CD8-positive, alpha-beta memory T cell (primary cell): ENCODE data around the gene ATP11A. TPM values are rescaled to one million over a fixed set of nuclear protein-coding genes. Genes with fewer than 3 reads are reported as not detected.

Experiments used
- CTCF ChIA-PET: fragments of 350-600 bp; sonication (Branson Sonifier 250); formaldehyde crosslinking; loops from one replicate; lab custom pipeline; 2021; ENCODE audit warnings: antibody characterized with exemption; lab: Charles Lee
- POLR2A ChIA-PET: fragments of 350-600 bp; sonication (Branson Sonifier 250); formaldehyde crosslinking; loops from one replicate; lab custom pipeline; 2021; ENCODE audit warnings: antibody characterized with exemption; lab: Charles Lee
- DNase-seq, 5 donors: peaks; one replicate each; pipeline versions ENCODE4 v3.0.0 to v3.0.0-alpha.2; 2020 to 2022; ENCODE audit warnings: mixed read lengths in 1 of 5
- H3K27ac ChIP-seq: one replicate; pipeline ENCODE4 v1.7.0; 2013; ENCODE audit warnings: low read depth, mild to moderate bottlenecking, low read length, moderate library complexity
- H3K27me3 ChIP-seq: 2 replicates; pipeline ENCODE4 v1.7.0; 2013; ENCODE audit warnings: low read length, mild to moderate bottlenecking; ENCODE audit not compliant: insufficient read depth, poor library complexity, severe bottlenecking
- H3K36me3 ChIP-seq: 2 replicates; pipeline ENCODE4 v1.7.0; 2013; ENCODE audit warnings: mild to moderate bottlenecking, low read length, moderate library complexity; ENCODE audit not compliant: insufficient read depth
- H3K4me1 ChIP-seq: 2 replicates; pipeline ENCODE4 v1.7.0; 2013; ENCODE audit warnings: mild to moderate bottlenecking, low read length, moderate library complexity; ENCODE audit not compliant: insufficient read depth
- H3K4me3 ChIP-seq: 2 replicates; pipeline ENCODE4 v1.7.0; 2013; ENCODE audit warnings: mild to moderate bottlenecking, low read length
- H3K9me3 ChIP-seq: 2 replicates; pipeline ENCODE4 v1.7.0; 2013; ENCODE audit warnings: mild to moderate bottlenecking, low read length
- H3K27ac Mint-ChIP-seq, 8 donors: one replicate each; pipeline ENCODE4 v1.8.0; 2020 to 2021; ENCODE audit warnings: mixed read lengths in 8 of 8, mild to moderate bottlenecking in 6 of 8, inconsistent platforms in 3 of 8, moderate library complexity in 3 of 8
- H3K27me3 Mint-ChIP-seq, 2 donors: one replicate each; pipeline ENCODE4 v1.8.0; 2020 to 2021; ENCODE audit warnings: mixed read lengths in 2 of 2, mild to moderate bottlenecking in 1 of 2, moderate library complexity in 1 of 2
- H3K36me3 Mint-ChIP-seq, 3 donors: one replicate each; pipeline ENCODE4 v1.8.0; 2020 to 2021; ENCODE audit warnings: mixed read lengths in 3 of 3, inconsistent platforms in 1 of 3, mild to moderate bottlenecking in 1 of 3
- H3K4me1 Mint-ChIP-seq, 3 donors: one replicate each; pipeline ENCODE4 v1.8.0; 2020 to 2021; ENCODE audit warnings: mixed read lengths in 3 of 3, inconsistent platforms in 1 of 3, mild to moderate bottlenecking in 1 of 3
- H3K4me3 Mint-ChIP-seq, 7 donors: one replicate each; pipeline ENCODE4 v1.8.0; 2020 to 2021; ENCODE audit warnings: mixed read lengths in 7 of 7, mild to moderate bottlenecking in 6 of 7, moderate library complexity in 4 of 7, inconsistent platforms in 2 of 7
- H3K9me3 Mint-ChIP-seq, 5 donors: one replicate each; pipeline ENCODE4 v1.8.0; 2020 to 2022; ENCODE audit warnings: mixed read lengths in 5 of 5, mild to moderate bottlenecking in 3 of 5, moderate library complexity in 2 of 5, inconsistent platforms in 1 of 5
- polyA plus RNA-seq: library from polyadenylated mRNA; unstranded; fragments of 300-500 nt; fragmentation: Illumina TruSeq; gene quantifications from one replicate; pipeline ENCODE4 v1.2.3, GENCODE V29; 2021
- total RNA-seq, 2 experiments: library from RNA; stranded (reverse); gene quantifications; one replicate each; pipeline ENCODE4 v1.2.3, GENCODE V29; 2021

Gene ATP11A
- total and polyA plus RNA-seq, 3 experiments from 2014 or later = 4.5 to 34.6 (median 34.0) TPM

- no peak overlapping the region for H3K27ac ChIP-seq
- H3K36me3 ChIP-seq = no peaks in the 10 kb centered on the region
- H3K4me3 ChIP-seq = no peak overlapping the region
- no peaks in the 10 kb centered on the region for H3K27me3 Mint-ChIP-seq
- H3K9me3 ChIP-seq = no peaks in the 10 kb centered on the region
- no peaks in the 10 kb centered on the region for H3K9me3 Mint-ChIP-seq
- no peak overlapping the region for H3K4me3 Mint-ChIP-seq
- ChIA-PET POLR2A (no interaction called here), CTCF (no interaction called here)
- no peak for DNase-seq
- H3K4me1 ChIP-seq = no peaks in the 10 kb centered on the region
- peak overlapping the region in 3 of 8 donors; percentile 24 to 66 (median 48) for H3K27ac Mint-ChIP-seq
- H3K36me3 Mint-ChIP-seq = no peaks in the 10 kb centered on the region
- H3K27me3 ChIP-seq = no peaks in the 10 kb centered on the region
- peaks cover 17 to 28% (median 27%) of the 10 kb centered on the region in 3 donors for H3K4me1 Mint-ChIP-seq
These were observed 54.6 kb downstream of the ATP11A start for GRCh38 chr13:112744168-112745021.

- Histone ChIP-seq H3K27me3 (no peaks in the 10 kb centered on the region), H3K4me3 (no peak overlapping the region), H3K27ac (no peak overlapping the region), H3K36me3 (no peaks in the 10 kb centered on the region), H3K4me1 (no peaks in the 10 kb centered on the region), H3K9me3 (no peaks in the 10 kb centered on the region)
- POLR2A ChIA-PET = no interaction called here
- Mint-ChIP-seq H3K9me3 (no peaks in the 10 kb centered on the region), H3K36me3 (no peaks in the 10 kb centered on the region), H3K27me3 (no peaks in the 10 kb centered on the region), H3K27ac (no peak overlapping the region), H3K4me1 (peaks cover 17 to 24% (median 21%) of the 10 kb centered on the region in 3 donors), H3K4me3 (no peak overlapping the region)
- CTCF ChIA-PET = no interaction called here
- DNase-seq = no peak
These were observed 56.2 kb downstream of the ATP11A start for GRCh38 chr13:112746044-112746443.

GRCh38 chr13:112747256-112747655 is 57.4 kb downstream of the ATP11A start:
- Histone ChIP-seq H3K4me3 (no peak overlapping the region), H3K27ac (no peak overlapping the region), H3K4me1 (no peaks in the 10 kb centered on the region), H3K9me3 (no peaks in the 10 kb centered on the region), H3K27me3 (no peaks in the 10 kb centered on the region), H3K36me3 (no peaks in the 10 kb centered on the region)
- Mint-ChIP-seq H3K9me3 (no peaks in the 10 kb centered on the region), H3K27me3 (no peaks in the 10 kb centered on the region), H3K4me3 (no peak overlapping the region), H3K4me1 (peaks cover 19 to 30% (median 23%) of the 10 kb centered on the region in 3 donors), H3K36me3 (peaks cover 0 to 2% (median 0%) of the 10 kb centered on the region in 3 donors), H3K27ac (no peak overlapping the region)
- CTCF ChIA-PET = no interaction called here
- POLR2A ChIA-PET = no interaction called here
- no peak for DNase-seq

- POLR2A ChIA-PET = no interaction called here
- Mint-ChIP-seq H3K27ac (peak overlapping the region in 1 of 8 donors; percentile 41), H3K9me3 (no peaks in the 10 kb centered on the region), H3K36me3 (peaks cover 0 to 2% (median 0%) of the 10 kb centered on the region in 3 donors), H3K27me3 (no peaks in the 10 kb centered on the region), H3K4me3 (no peak overlapping the region), H3K4me1 (peaks cover 15 to 31% (median 28%) of the 10 kb centered on the region in 3 donors)
- CTCF ChIA-PET = no interaction called here
- DNase-seq = no peak
- H3K27ac ChIP-seq = no peak overlapping the region
- peaks cover 15% of the 10 kb centered on the region for H3K4me1 ChIP-seq
- no peaks in the 10 kb centered on the region for H3K36me3 ChIP-seq
- H3K27me3 ChIP-seq = no peaks in the 10 kb centered on the region
- no peak overlapping the region for H3K4me3 ChIP-seq
- H3K9me3 ChIP-seq = no peaks in the 10 kb centered on the region
These were observed 59.3 kb downstream of the ATP11A start for GRCh38 chr13:112748947-112749735.

GRCh38 chr13:112750570-112750969 is 60.7 kb downstream of the ATP11A start:
- no peaks in the 10 kb centered on the region for H3K9me3 ChIP-seq
- no peak overlapping the region for H3K27ac ChIP-seq
- H3K27ac Mint-ChIP-seq = no peak overlapping the region
- POLR2A ChIA-PET = no interaction called here
- peaks cover 0 to 2% (median 2%) of the 10 kb centered on the region in 3 donors for H3K36me3 Mint-ChIP-seq
- no peaks in the 10 kb centered on the region for H3K36me3 ChIP-seq
- H3K4me3 ChIP-seq = no peak overlapping the region
- H3K4me3 Mint-ChIP-seq = peak overlapping the region in 1 of 7 donors; percentile 33
- H3K27me3 Mint-ChIP-seq = no peaks in the 10 kb centered on the region
- peaks cover 14 to 31% (median 24%) of the 10 kb centered on the region in 3 donors for H3K4me1 Mint-ChIP-seq
- no peaks in the 10 kb centered on the region for H3K27me3 ChIP-seq
- CTCF ChIA-PET = no interaction called here
- peaks cover 15% of the 10 kb centered on the region for H3K4me1 ChIP-seq
- DNase-seq = no peak
- H3K9me3 Mint-ChIP-seq = no peaks in the 10 kb centered on the region

GRCh38 chr13:112751617-112752016 is 61.8 kb downstream of the ATP11A start:
- H3K9me3 Mint-ChIP-seq = no peaks in the 10 kb centered on the region
- H3K9me3 ChIP-seq = no peaks in the 10 kb centered on the region
- CTCF ChIA-PET = no interaction called here
- no peaks in the 10 kb centered on the region for H3K36me3 ChIP-seq
- no peaks in the 10 kb centered on the region for H3K27me3 ChIP-seq
- no peak overlapping the region for H3K27ac ChIP-seq
- DNase-seq = no peak
- H3K27ac Mint-ChIP-seq = no peak overlapping the region
- POLR2A ChIA-PET = no interaction called here
- peaks cover 14 to 29% (median 23%) of the 10 kb centered on the region in 3 donors for H3K4me1 Mint-ChIP-seq
- H3K36me3 Mint-ChIP-seq = peaks cover 0 to 2% (median 2%) of the 10 kb centered on the region in 3 donors
- no peaks in the 10 kb centered on the region for H3K27me3 Mint-ChIP-seq
- H3K4me3 Mint-ChIP-seq = no peak overlapping the region
- H3K4me3 ChIP-seq = no peak overlapping the region
- H3K4me1 ChIP-seq = peaks cover 15% of the 10 kb centered on the region

- no peaks in the 10 kb centered on the region for H3K27me3 ChIP-seq
- ChIA-PET CTCF (no interaction called here), POLR2A (no interaction called here)
- Mint-ChIP-seq H3K27ac (peak overlapping the region in 2 of 8 donors; percentile 6 to 7), H3K9me3 (no peaks in the 10 kb centered on the region), H3K36me3 (peaks cover 2 to 3% (median 3%) of the 10 kb centered on the region in 3 donors), H3K4me3 (no peak overlapping the region), H3K4me1 (peaks cover 15 to 25% (median 25%) of the 10 kb centered on the region in 3 donors), H3K27me3 (no peaks in the 10 kb centered on the region)
- H3K9me3 ChIP-seq = no peaks in the 10 kb centered on the region
- no peak overlapping the region for H3K4me3 ChIP-seq
- DNase-seq = no peak
- H3K27ac ChIP-seq = no peak overlapping the region
- H3K4me1 ChIP-seq = peaks cover 15% of the 10 kb centered on the region
- no peaks in the 10 kb centered on the region for H3K36me3 ChIP-seq
These were observed 62.4 kb downstream of the ATP11A start for GRCh38 chr13:112752211-112752610.
